PC-9 (cell line): ENCODE results near the gene LYST. TPM values are rescaled to one million over a fixed set of nuclear protein-coding genes. Genes with fewer than 3 reads are reported as not detected.

Source experiments
- BruUV-seq: library from RNA; stranded (reverse); fragments of 400-500 nt; replicated peaks from 2 replicates; lab custom pipeline; 2021; lab: Mats Ljungman, UMichigan
- CTCF ChIA-PET: fragments of 300-600 bp; sonication (Branson Sonifier 250); formaldehyde crosslinking; loops from one replicate; lab custom pipeline; 2022; ENCODE audit warnings: antibody characterized with exemption; lab: Charles Lee
- POLR2A ChIA-PET: fragments of 300-600 bp; sonication (Branson Sonifier 250); formaldehyde crosslinking; loops from one replicate; lab custom pipeline; 2022; ENCODE audit warnings: antibody characterized with exemption; ENCODE audit not compliant: unreplicated experiment; lab: Charles Lee
- DNase-seq, 2 experiments: peaks; one replicate each; pipeline versions ENCODE4 v3.0.0 to v3.0.0-alpha.2; 2015 to 2022; ENCODE audit warnings: mixed read lengths in 1 of 2
- H2AFZ ChIP-seq: fragments of 200-600 bp; sonication (generic); 2 replicates; pipeline ENCODE4 v1.8.1; 2017; ENCODE audit warnings: antibody characterized with exemption
- H3F3A ChIP-seq: fragments of 200-600 bp; sonication (generic); 2 replicates; pipeline ENCODE4 v1.8.1; 2017; ENCODE audit warnings: antibody characterized with exemption, mild to moderate bottlenecking, low read depth; ENCODE audit not compliant: insufficient read depth
- H3K27ac ChIP-seq: fragments of 200-600 bp; sonication (generic); 2 replicates; pipeline ENCODE4 v1.6.1; 2016; ENCODE audit warnings: mixed run types
- H3K27me3 ChIP-seq: fragments of 200-600 bp; sonication (generic); 2 replicates; pipeline ENCODE4 v1.6.1; 2016; ENCODE audit warnings: low read depth, mixed run types; ENCODE audit not compliant: insufficient read depth
- H3K36me3 ChIP-seq: fragments of 200-600 bp; sonication (generic); 2 replicates; pipeline ENCODE4 v1.6.1; 2016; ENCODE audit warnings: low read depth, mixed run types
- H3K4me1 ChIP-seq: fragments of 200-600 bp; sonication (generic); replicated peaks from 2 replicates; pipeline ENCODE4 v1.6.1; 2016; ENCODE audit warnings: mixed run types; ENCODE audit not compliant: insufficient read depth
- H3K4me2 ChIP-seq: fragments of 200-600 bp; sonication (generic); 2 replicates; pipeline ENCODE4 v1.6.1; 2017; ENCODE audit warnings: mixed run types
- H3K4me3 ChIP-seq: fragments of 200-600 bp; sonication (generic); 2 replicates; pipeline ENCODE4 v1.6.1; 2016; ENCODE audit warnings: mixed run types
- H3K79me2 ChIP-seq: fragments of 200-600 bp; sonication (generic); 2 replicates; pipeline ENCODE4 v1.6.1; 2017; ENCODE audit warnings: low read depth, mixed run types
- H3K9me2 ChIP-seq: fragments of 200-600 bp; sonication (generic); 2 replicates; pipeline ENCODE4 v1.8.1; 2017; ENCODE audit warnings: mild to moderate bottlenecking; ENCODE audit not compliant: insufficient read depth
- H3K9me3 ChIP-seq: fragments of 200-600 bp; sonication (generic); 2 replicates; pipeline ENCODE4 v1.8.1; 2016; ENCODE audit warnings: low read depth; ENCODE audit not compliant: insufficient read depth
- H4K20me1 ChIP-seq: fragments of 200-600 bp; sonication (generic); 2 replicates; pipeline ENCODE4 v1.8.1; 2017; ENCODE audit not compliant: insufficient read depth
- CTCF ChIP-seq: fragments of 200-600 bp; sonication (generic); conservative IDR thresholded peaks from 2 replicates; pipeline ENCODE4 v1.6.1; 2017; ENCODE audit warnings: mixed run types, antibody characterized with exemption, mild to moderate bottlenecking, moderate library complexity
- EZH2 ChIP-seq: fragments of 200-600 bp; sonication (generic); IDR thresholded peaks from 2 replicates; pipeline ENCODE4 v1.8.0; 2017; ENCODE audit warnings: antibody characterized with exemption, low read depth
- intact Hi-C: fragments of 100-400 bp; cut with micrococcal nuclease; formaldehyde crosslinking; loops from one replicate; pipeline ENCODE4 v1.10.0; 2022; ENCODE audit not compliant: unreplicated experiment
- total RNA-seq: library from RNA; stranded (reverse); gene quantifications from 2 replicates; pipeline ENCODE4 v1.2.3, GENCODE V29; 2021

The LYST gene
- total RNA-seq, 1 experiment from 2014 or later, result 14.1 TPM

- no TSS peak for BruUV-seq
- Histone ChIP-seq H3K4me3 (no peak overlapping the region), H4K20me1 (no peaks in the 10 kb centered on the region), H3K79me2 (no peaks in the 10 kb centered on the region), H3F3A (no peaks in the 10 kb centered on the region; the same call in 1 of the 2 replicates), H2AFZ (no peak overlapping the region), H3K9me3 (no peaks in the 10 kb centered on the region), H3K4me1 (peaks cover 4% of the 10 kb centered on the region; the same call in 1 of the 2 replicates), H3K27me3 (no peaks in the 10 kb centered on the region), H3K9me2 (no peaks in the 10 kb centered on the region), H3K4me2 (no peak overlapping the region), H3K36me3 (no peaks in the 10 kb centered on the region), H3K27ac (no peak overlapping the region)
- intact Hi-C loops, result no loop called here
- DNase-seq, result no peak
- TF ChIP-seq CTCF (no peak), EZH2 (no peak)
- POLR2A ChIA-PET, result no interaction called here
- CTCF ChIA-PET, result no interaction called here
Measured at GRCh38 chr1:235652364-235652763, 214.3 kb downstream of the LYST start.

GRCh38 chr1:235651170-235651806 is 215.4 kb downstream of the LYST start:
- CTCF ChIA-PET, result no interaction called here
- no peak overlapping the region for H2AFZ ChIP-seq
- BruUV-seq, result no TSS peak
- POLR2A ChIA-PET, result no interaction called here
- H3K27me3 ChIP-seq, result no peaks in the 10 kb centered on the region
- TF ChIP-seq CTCF, result no peak
- TF ChIP-seq EZH2, result no peak
- no peaks in the 10 kb centered on the region for H3K9me3 ChIP-seq
- no peaks in the 10 kb centered on the region for H3K79me2 ChIP-seq
- intact Hi-C loops, result no loop called here
- H4K20me1 ChIP-seq, result no peaks in the 10 kb centered on the region
- H3K9me2 ChIP-seq, result no peaks in the 10 kb centered on the region
- DNase-seq, result no peak
- no peaks in the 10 kb centered on the region for H3K36me3 ChIP-seq
- no peak overlapping the region for H3K4me2 ChIP-seq
- H3F3A ChIP-seq, result no peaks in the 10 kb centered on the region; the same call in 1 of the 2 replicates
- H3K4me3 ChIP-seq, result no peak overlapping the region
- peaks cover 4% of the 10 kb centered on the region; the same call in 1 of the 2 replicates for H3K4me1 ChIP-seq
- no peak overlapping the region for H3K27ac ChIP-seq

- Histone ChIP-seq H3K4me1 (peaks cover 4% of the 10 kb centered on the region; the same call in 1 of the 2 replicates), H3K79me2 (no peaks in the 10 kb centered on the region), H3K9me2 (no peaks in the 10 kb centered on the region), H3K27me3 (no peaks in the 10 kb centered on the region), H4K20me1 (no peaks in the 10 kb centered on the region), H2AFZ (no peak overlapping the region), H3K9me3 (no peaks in the 10 kb centered on the region), H3K36me3 (no peaks in the 10 kb centered on the region), H3K4me3 (no peak overlapping the region), H3K27ac (no peak overlapping the region), H3F3A (no peaks in the 10 kb centered on the region; the same call in 1 of the 2 replicates), H3K4me2 (peak overlapping the region; percentile 36; the same call in 1 of the 2 replicates)
- intact Hi-C loops, result no loop called here
- DNase-seq, result no peak
- TF ChIP-seq CTCF (no peak), EZH2 (no peak)
- BruUV-seq, result no TSS peak
- POLR2A ChIA-PET, result interaction anchor here (0.5 kb wide), 1 partner anchor 583 kb away, joined by 4 read pairs; no protein-coding TSS in a partner anchor
- CTCF ChIA-PET, result no interaction called here
Measured at GRCh38 chr1:235650341-235651169, 216.2 kb downstream of the LYST start.
